BJ (cell line): Measurements from ENCODE around the gene KBTBD2. TPM values are rescaled to one million over a fixed set of nuclear protein-coding genes. Genes with fewer than 3 reads are reported as not detected.

Experiments
- CTCF ChIA-PET: fragments of 350-600 bp; formaldehyde crosslinking; extraction: SDS; loops from one replicate; lab custom pipeline; 2021; ENCODE audit warnings: antibody characterized with exemption, inconsistent platforms; lab: Yijun Ruan, JAX
- POLR2A ChIA-PET: fragments of 300-600 bp; sonication (Branson Sonifier 250); formaldehyde crosslinking; extraction: SDS; loops from one replicate; lab custom pipeline; 2021; ENCODE audit warnings: antibody characterized with exemption; lab: Charles Lee
- DNase-seq: peaks from one replicate; pipeline ENCODE4 v3.0.0-alpha.2; 2011; ENCODE audit warnings: low read depth
- H3K27me3 ChIP-seq: 2 replicates; pipeline ENCODE4 v1.6.0; 2011; ENCODE audit warnings: low read length; ENCODE audit not compliant: control insufficient read depth, insufficient read depth
- H3K36me3 ChIP-seq: 2 replicates; pipeline ENCODE4 v1.5.1; 2011; ENCODE audit warnings: low read length; ENCODE audit not compliant: control insufficient read depth, insufficient read depth
- H3K4me3 ChIP-seq: 2 replicates; pipeline ENCODE4 v1.5.1; 2011; ENCODE audit warnings: low read depth, mild to moderate bottlenecking, control low read depth, low read length
- polyA plus RNA-seq: library from polyadenylated mRNA; depleted of rRNA; stranded (reverse); fragments of >200 nt; gene quantifications from 2 replicates; pipeline ENCODE4 v1.2.3, GENCODE V29; 2011
- TF ChIP-seq, protein P1 (sequence below): IDR thresholded peaks from 2 replicates; pipeline ENCODE4 v1.5.1; 2011; ENCODE audit warnings: low read depth, mild to moderate bottlenecking, control low read depth, inconsistent platforms, low read length, moderate library complexity; ENCODE audit not compliant: insufficient read depth

KBTBD2 gene
- polyA plus RNA-seq, 1 experiment: 12.6 TPM

DNA sequence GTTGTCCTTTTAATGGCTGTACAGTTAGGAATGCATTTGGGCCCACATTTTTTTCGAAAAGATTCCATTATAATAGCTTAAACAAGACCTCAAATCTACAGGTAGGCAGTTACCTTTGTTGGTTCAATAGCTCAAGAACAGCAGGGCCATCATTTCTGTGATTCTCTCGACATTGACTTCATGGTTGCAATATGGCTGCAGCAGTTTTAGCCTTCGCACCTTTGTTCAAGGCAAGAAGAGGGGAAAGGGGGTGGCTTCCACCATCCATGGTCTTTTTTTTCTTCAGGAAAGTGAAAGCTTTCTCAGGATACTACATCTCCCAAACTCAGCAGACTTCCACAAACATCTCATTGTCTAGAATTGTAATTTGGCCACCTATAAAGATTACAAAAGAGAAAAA is 2.2 kb upstream of the KBTBD2 start:
- TF ChIP-seq, protein P1, sequence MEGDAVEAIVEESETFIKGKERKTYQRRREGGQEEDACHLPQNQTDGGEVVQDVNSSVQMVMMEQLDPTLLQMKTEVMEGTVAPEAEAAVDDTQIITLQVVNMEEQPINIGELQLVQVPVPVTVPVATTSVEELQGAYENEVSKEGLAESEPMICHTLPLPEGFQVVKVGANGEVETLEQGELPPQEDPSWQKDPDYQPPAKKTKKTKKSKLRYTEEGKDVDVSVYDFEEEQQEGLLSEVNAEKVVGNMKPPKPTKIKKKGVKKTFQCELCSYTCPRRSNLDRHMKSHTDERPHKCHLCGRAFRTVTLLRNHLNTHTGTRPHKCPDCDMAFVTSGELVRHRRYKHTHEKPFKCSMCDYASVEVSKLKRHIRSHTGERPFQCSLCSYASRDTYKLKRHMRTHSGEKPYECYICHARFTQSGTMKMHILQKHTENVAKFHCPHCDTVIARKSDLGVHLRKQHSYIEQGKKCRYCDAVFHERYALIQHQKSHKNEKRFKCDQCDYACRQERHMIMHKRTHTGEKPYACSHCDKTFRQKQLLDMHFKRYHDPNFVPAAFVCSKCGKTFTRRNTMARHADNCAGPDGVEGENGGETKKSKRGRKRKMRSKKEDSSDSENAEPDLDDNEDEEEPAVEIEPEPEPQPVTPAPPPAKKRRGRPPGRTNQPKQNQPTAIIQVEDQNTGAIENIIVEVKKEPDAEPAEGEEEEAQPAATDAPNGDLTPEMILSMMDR: no peak
- Histone ChIP-seq H3K36me3 (no peaks in the 10 kb centered on the region), H3K4me3 (no peak overlapping the region), H3K27me3 (no peaks in the 10 kb centered on the region)
- ChIA-PET POLR2A (no interaction called here), CTCF (interaction anchor here (0.8 kb wide), 1 partner anchor 19 kb away, joined by 3 read pairs; no protein-coding TSS in a partner anchor)
- no peak for DNase-seq

GRCh38 chr7:32893207-32893524 is 1.6 kb upstream of the KBTBD2 start:
- Histone ChIP-seq H3K4me3 (no peak overlapping the region), H3K36me3 (no peaks in the 10 kb centered on the region), H3K27me3 (no peaks in the 10 kb centered on the region)
- POLR2A ChIA-PET: no interaction called here
- CTCF ChIA-PET: no interaction called here
- TF ChIP-seq, protein P1: no peak
- no peak for DNase-seq

- no peak for DNase-seq
- no peaks in the 10 kb centered on the region for H3K36me3 ChIP-seq
- TF ChIP-seq, protein P1: no peak
- ChIA-PET CTCF (no interaction called here), POLR2A (no interaction called here)
- no peaks in the 10 kb centered on the region for H3K27me3 ChIP-seq
- H3K4me3 ChIP-seq: peak overlapping the region; percentile 50
These were observed 1.1 kb upstream of the KBTBD2 start for GRCh38 chr7:32892521-32893206.

- DNase-seq: peak; percentile 69
- no peaks in the 10 kb centered on the region for H3K36me3 ChIP-seq
- POLR2A ChIA-PET: no interaction called here
- CTCF ChIA-PET: interaction anchor here (2.2 kb wide), 1 partner anchor 217 kb away, joined by 11 read pairs; the partner anchor contains the start of gene RP9
- H3K4me3 ChIP-seq: peak overlapping the region; percentile 67
- TF ChIP-seq, protein P1: no peak
- no peaks in the 10 kb centered on the region for H3K27me3 ChIP-seq
These were observed 400 bp upstream of the KBTBD2 start for GRCh38 chr7:32891800-32892520.

- Histone ChIP-seq H3K4me3 (peak overlapping the region; percentile 67), H3K27me3 (no peaks in the 10 kb centered on the region), H3K36me3 (no peaks in the 10 kb centered on the region)
- POLR2A ChIA-PET: interaction anchor here (0.6 kb wide), 1 partner anchor 25 kb away, joined by 3 read pairs; no protein-coding TSS in a partner anchor
- TF ChIP-seq, protein P1: no peak
- DNase-seq: no peak
- CTCF ChIA-PET: interaction anchor here (0.7 to 2.2 kb wide), 3 partner anchors 13 to 218 kb away, joined by 3 to 11 read pairs (median 3); partner anchors contain the start of gene RP9
These were observed 842 bp downstream of the KBTBD2 start for GRCh38 chr7:32890793-32891042.
